Activated CD8-positive, alpha-beta memory T cell treated with anti-CD3 and anti-CD28 coated beads for 48 hours (primary cell): ENCODE data around the gene CEP131.

ENCODE experiments used
- DNase-seq, 3 experiments: peaks; one replicate each; pipeline ENCODE4 v3.0.0-alpha.2; 2020; ENCODE audit warnings: low read depth in 2 of 3, low spot score in 2 of 3

Gene CEP131

DNA sequence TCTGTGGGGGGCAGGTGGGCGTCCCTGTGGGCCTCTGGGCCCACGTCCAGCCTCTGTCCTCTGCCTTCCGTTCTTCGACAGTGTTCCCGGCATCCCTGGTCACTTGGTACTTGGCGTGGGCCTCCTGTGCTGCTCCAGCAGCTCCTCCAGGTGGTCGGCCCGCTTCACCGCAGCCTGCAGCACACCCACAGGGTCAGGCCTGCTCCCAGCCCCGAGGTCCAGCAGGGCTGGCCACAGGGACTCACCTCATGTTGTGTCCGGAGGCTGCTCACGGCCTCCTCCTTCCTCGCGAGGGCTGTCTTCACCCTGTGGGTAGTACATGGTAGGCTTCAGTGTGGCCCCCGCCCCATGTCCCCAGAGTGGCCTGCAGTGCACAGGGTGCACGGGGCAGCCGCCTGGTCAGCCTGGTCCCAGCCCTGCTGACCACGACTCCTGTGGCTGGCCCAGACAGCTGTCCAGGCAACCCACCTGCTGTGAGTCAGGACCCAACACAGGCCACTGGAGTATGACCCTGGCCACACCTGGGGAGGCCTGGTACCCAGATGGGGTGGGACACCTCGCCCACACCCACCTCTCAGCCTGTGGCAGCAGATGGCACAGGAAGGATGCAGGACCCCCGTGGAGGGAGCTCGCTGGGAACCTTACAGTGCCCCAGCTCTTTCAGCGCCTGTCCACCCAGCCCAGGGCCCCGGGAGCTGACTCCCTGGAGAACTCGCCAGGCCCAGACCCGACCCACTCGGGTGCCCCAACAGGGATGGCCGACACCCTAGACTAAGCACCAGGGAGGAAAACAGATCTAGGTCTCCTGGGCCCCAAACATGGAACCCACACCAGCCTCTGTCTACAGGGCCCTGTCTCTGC lies 32.9 kb downstream of the CEP131 start:
- no peak for DNase-seq

- no peak for DNase-seq
Measured at GRCh38 chr17:81189016-81189415, 33.7 kb downstream of the CEP131 start.

- no peak for DNase-seq
Measured at GRCh38 chr17:81188491-81188840, 34.3 kb downstream of the CEP131 start.

GRCh38 chr17:81187586-81188490 lies 34.9 kb downstream of the CEP131 start:
- no peak for DNase-seq

- DNase-seq, result no peak
Measured at GRCh38 chr17:81187120-81187519, 35.6 kb downstream of the CEP131 start.

DNA sequence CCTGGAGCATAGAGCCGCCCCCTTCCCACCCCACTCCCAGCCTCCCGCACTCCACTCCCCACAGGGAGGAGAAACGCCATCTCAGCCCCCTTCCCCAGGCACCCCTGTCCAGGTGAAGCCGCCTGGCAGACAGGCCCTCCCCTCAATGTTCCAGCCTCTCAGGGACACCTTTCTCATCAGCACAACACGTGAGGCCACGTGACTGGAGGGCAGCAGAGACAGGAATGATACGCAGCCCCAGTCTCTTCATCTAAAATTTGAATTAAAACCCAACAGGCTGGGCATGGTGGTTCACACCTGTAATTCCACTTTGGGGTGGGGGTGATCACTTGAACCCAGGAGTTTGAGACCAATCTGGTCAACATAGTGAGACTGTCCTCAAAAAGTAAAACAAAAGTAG lies 36.6 kb downstream of the CEP131 start:
- no peak for DNase-seq

- DNase-seq, result no peak
Measured at GRCh38 chr17:81184555-81184954, 38.2 kb downstream of the CEP131 start.

DNA sequence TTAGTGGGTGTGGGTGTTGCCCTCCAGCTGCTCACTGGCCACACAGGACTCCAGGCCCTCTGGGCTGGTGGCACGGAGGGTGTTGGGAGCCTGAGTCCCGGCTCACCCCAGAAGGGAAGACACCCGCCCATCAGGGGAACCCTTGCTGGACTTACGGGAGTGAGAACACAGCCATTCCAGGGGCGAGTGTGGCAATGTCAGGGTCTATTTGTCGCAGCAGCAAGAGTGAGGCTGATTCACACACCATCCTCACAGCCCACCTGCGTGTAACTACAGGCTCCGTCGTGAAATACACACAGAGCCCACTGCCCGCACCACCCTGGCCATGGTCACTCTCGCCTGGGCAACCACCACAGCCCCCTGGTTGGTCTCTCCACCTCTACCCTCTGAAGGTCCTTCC lies 39.0 kb downstream of the CEP131 start:
- no peak for DNase-seq

GRCh38 chr17:81183316-81183715 lies 39.4 kb downstream of the CEP131 start:
- no peak for DNase-seq

DNA sequence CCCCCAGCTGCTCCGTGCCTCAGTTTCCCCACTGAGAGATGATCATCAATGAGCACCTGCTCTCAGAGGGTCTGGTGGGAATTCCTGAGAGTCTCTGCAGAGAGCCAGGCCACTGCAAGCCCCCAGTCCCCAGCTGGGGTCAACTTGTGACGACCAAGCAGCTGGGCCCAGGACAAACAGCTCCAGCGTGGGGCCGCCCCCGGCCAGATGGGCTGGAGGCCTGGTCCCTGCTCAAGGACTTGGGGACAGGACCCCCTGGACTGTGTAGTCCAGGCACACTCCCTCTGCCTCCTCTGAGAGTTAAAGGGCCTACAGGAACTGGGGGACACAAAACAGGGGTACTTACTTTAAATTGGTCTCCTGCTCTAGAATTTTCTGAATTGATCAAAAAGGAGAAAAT lies 40.2 kb downstream of the CEP131 start:
- DNase-seq, result no peak

DNA sequence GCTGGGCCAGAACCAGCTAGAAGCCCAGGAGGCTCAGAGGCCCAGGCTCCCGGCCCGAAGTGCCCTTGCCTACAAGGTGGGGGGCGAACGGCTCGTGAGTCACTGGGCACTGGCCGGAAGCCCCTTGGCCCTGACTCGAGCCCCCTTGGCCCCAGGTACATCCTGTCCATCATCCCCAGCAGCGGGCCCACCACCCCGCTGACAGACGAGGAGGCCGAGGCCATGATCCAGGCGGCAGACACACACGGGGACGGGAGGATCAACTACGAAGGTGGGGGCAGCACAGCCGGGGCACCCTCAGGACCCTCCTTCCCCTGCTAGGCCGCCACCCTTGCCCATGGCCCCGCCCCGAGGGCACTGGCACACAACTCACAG lies 41.0 kb downstream of the CEP131 start:
- no peak for DNase-seq

DNA sequence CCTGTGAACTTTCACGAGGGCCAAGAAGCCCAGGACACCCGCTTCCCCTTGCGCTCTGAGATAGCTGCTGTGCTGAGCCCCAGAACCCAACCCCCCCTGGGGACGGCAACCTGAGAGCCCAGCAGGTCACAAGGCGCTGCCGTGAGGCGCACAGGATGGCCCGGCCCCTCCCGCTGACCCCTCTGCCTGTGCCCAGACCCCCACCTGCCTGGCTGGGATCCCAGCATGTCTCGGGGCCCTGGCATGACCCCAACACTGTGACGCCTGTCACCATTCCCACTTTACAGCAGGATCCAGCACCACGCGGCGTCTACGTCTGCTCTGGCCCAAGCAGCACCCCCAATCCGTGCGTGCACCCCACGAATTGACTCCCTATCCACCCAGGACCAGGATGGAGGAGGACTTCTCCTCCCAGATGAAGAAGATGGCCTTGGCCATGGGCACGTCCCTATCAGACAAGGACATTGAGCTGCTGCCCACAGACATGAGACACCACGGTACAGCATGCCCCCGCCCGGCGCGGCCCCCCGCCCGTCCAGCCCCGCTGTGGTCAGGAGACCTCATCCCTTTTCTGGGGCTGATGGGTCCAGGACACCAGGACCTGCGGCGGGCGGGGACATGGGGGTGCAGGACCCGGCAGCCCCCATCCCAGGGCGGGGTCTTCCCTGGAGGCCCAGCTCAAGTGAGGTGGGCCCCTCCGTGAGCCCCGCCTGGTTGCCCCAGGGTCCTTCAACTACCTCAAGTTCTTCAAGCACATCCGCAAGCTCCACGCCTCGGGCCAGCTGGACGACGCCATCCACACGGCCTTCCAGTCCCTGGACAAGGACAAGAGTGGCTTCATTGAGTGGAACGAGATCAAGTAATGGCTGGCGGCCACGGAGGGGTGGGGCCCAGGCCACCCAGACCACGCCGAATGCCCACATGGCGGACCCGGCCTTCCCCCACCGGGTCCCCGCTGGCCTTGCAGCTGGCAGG lies 41.6 kb downstream of the CEP131 start:
- no peak for DNase-seq

GRCh38 chr17:81179861-81180260 lies 42.9 kb downstream of the CEP131 start:
- DNase-seq, result no peak

GRCh38 chr17:81179220-81179619 lies 43.5 kb downstream of the CEP131 start:
- no peak for DNase-seq

DNA sequence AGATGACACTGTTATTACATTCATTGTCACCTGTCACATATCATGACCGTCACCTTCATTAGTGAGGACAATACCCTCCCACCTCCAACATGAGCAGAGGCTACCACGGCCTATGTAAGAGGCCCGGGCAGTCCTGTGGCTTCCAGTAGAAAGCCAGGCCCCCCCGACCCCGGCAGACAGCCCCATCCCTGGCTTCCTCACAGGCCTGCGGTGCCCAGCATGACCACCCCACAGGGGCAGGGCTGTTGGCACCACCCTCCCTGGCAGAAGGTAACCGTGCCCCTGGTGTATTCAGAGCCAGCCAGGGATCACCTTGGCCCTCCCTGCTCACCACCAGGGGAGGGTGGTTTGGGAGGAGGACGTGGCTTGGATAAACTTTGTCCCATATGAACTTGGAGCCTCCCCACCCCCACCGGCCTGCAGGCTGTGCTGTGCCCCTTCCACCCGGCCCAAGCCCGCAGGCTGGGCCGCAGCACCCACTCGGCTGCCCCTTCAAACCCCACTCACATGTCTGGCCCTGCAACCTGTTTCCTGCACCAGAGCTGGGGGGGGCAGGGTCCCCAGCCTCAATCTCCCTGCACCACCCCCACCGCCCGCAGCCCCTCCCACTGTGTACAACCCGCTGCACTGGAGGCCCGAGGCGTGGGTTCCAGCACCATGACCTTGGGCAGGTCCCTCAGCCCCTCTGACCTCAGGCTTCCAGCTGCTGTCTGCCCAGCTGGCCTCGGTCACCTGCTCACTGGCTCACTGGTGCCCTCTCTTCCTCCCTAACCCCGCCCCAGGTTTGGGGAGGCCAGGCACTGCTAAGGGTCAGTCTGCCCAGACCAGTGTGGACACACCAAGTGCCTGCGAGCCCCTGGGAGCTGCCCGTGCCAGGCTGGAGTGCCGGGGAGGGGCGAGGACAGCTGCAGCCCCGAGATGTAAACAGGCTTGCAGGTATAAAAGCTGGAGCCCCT lies 44.4 kb downstream of the CEP131 start:
- DNase-seq, result no peak

- DNase-seq, result no peak
Measured at GRCh38 chr17:81176666-81177065, 46.1 kb downstream of the CEP131 start.

- DNase-seq, result no peak
Measured at GRCh38 chr17:81173762-81174155, 49.0 kb downstream of the CEP131 start.

DNA sequence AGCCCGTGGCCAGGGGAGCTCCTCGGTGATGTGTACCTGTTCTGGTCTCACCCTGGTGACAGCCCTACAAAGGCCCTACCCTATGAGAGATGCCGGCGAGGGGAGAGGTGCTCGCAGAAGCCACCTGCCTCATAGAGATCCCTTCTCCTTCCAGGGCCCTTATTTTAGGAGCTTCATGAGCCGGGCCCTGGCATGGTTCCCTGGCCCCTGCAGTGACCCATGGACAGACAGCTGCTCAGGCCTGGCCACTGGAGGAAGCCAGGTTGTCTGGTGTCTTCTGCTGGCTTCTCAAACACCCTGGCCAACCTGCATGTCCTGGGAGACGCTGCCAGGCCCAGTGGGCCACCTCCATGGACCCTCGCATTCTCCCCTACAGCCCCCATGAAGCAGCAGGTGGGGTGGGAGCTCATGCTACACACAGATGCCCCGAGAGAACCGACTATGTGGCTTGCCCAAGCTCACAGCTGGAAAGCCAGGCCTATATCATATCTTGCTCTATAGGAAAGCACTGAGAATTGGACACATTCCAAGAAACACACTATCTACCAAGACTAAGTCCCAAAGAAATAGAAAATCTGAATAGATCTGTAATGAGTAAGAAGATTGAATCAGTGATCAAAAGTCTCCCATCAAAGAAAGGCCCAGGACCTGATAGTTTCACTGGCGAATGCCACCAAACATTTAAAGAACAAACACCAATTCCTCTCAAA lies 49.6 kb downstream of the CEP131 start:
- DNase-seq, result no peak

DNA sequence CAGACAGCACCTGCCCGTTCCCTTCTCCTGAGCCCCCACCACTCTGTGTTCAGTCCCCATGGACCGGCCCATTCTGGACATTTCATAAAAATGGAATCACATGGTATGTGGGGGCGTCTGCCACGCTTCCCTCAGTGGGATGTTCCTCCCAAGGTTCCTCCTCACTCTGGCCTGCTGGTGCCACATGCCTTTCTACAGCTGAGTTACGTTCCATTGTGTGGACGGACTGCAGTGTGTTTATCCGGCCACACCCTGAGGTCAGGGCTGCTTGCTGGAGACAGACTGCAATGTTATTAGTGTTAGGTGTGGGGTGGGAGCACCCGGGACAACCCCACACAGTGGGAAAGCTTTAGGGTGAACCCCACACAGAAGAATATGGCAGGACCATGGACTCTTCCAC lies 50.8 kb downstream of the CEP131 start:
- no peak for DNase-seq
